MM.1S (cell line): ENCODE results near the gene RPS6KC1.

Experiments used
- DNase-seq: peaks from one replicate; pipeline ENCODE4 v3.0.0-alpha.2; 2015
- H2AFZ ChIP-seq: fragments of 300-600 bp; sonication (generic); 2 replicates; pipeline ENCODE4 v1.6.0; 2016; ENCODE audit warnings: antibody characterized with exemption, low read length
- H3F3A ChIP-seq: fragments of 300-600 bp; sonication (generic); 2 replicates; pipeline ENCODE4 v1.6.1; 2016; ENCODE audit warnings: mild to moderate bottlenecking, antibody characterized with exemption, low read length, moderate library complexity, mixed read lengths; ENCODE audit not compliant: insufficient read depth
- H3K27ac ChIP-seq: fragments of 300-600 bp; sonication (generic); 2 replicates; pipeline ENCODE4 v1.5.1; 2016; ENCODE audit warnings: mild to moderate bottlenecking, low read length
- H3K27me3 ChIP-seq: fragments of 300-600 bp; sonication (generic); replicated peaks from 2 replicates; pipeline ENCODE4 v1.6.0; 2016; ENCODE audit warnings: low read length; ENCODE audit not compliant: insufficient read depth
- H3K36me3 ChIP-seq: fragments of 300-600 bp; sonication (generic); replicated peaks from 2 replicates; pipeline ENCODE4 v1.6.1; 2016; ENCODE audit warnings: mild to moderate bottlenecking, low read length, mixed read lengths; ENCODE audit not compliant: insufficient read depth
- H3K4me1 ChIP-seq: fragments of 300-600 bp; sonication (generic); 2 replicates; pipeline ENCODE4 v1.6.1; 2016; ENCODE audit warnings: low read length, mixed read lengths
- H3K4me2 ChIP-seq: fragments of 300-600 bp; sonication (generic); 2 replicates; pipeline ENCODE4 v1.6.0; 2016; ENCODE audit warnings: low read depth, low read length
- H3K4me3 ChIP-seq: fragments of 300-600 bp; sonication (generic); 2 replicates; pipeline ENCODE4 v1.5.1; 2016; ENCODE audit warnings: low read length, mixed read lengths
- H3K79me2 ChIP-seq: fragments of 300-600 bp; sonication (generic); 2 replicates; pipeline ENCODE4 v1.6.1; 2016; ENCODE audit warnings: mixed run types, low read length, mixed read lengths
- H3K9ac ChIP-seq: fragments of 300-600 bp; sonication (generic); 2 replicates; pipeline ENCODE4 v1.6.1; 2016; ENCODE audit warnings: low read length, mixed read lengths
- H3K9me2 ChIP-seq: fragments of 300-600 bp; sonication (generic); replicated peaks from 2 replicates; pipeline ENCODE4 v1.6.1; 2016; ENCODE audit warnings: mild to moderate bottlenecking, low read length, mixed read lengths; ENCODE audit not compliant: insufficient read depth
- H3K9me3 ChIP-seq: fragments of 300-600 bp; sonication (generic); replicated peaks from 2 replicates; pipeline ENCODE4 v1.6.1; 2016; ENCODE audit warnings: mild to moderate bottlenecking, low read length, mixed read lengths; ENCODE audit not compliant: insufficient read depth
- H4K20me1 ChIP-seq: fragments of 300-600 bp; sonication (generic); 2 replicates; pipeline ENCODE4 v1.6.1; 2016; ENCODE audit warnings: mild to moderate bottlenecking, low read length, moderate library complexity, mixed read lengths; ENCODE audit not compliant: insufficient read depth
- CTCF ChIP-seq: fragments of 300-600 bp; sonication (generic); IDR thresholded peaks from 2 replicates; pipeline ENCODE4 v1.5.1; 2016; ENCODE audit warnings: antibody characterized with exemption, low read length, mixed read lengths
- EZH2 ChIP-seq: fragments of 300-600 bp; sonication (generic); optimal IDR thresholded peaks from 2 replicates; pipeline ENCODE3; 2017; ENCODE audit warnings: low read depth, mild to moderate bottlenecking, antibody characterized with exemption, low read length, mixed read lengths
- EZH2phosphoT487 ChIP-seq: fragments of 300-600 bp; sonication (generic); IDR thresholded peaks from 2 replicates; pipeline ENCODE4 v1.6.1; 2018; ENCODE audit warnings: antibody characterized with exemption, low read length

RPS6KC1 gene

GRCh38 chr1:213050745-213051126, 305 bp upstream of the RPS6KC1 start:
- H3K9me3 ChIP-seq = no peaks in the 10 kb centered on the region
- H2AFZ ChIP-seq = peak overlapping the region; percentile 100
- no peaks in the 10 kb centered on the region for H3K27me3 ChIP-seq
- H3K4me1 ChIP-seq = peaks cover 18% of the 10 kb centered on the region
- peaks cover 42% of the 10 kb centered on the region for H3K79me2 ChIP-seq
- no peak for TF ChIP-seq EZH2phosphoT487
- no peak for TF ChIP-seq CTCF
- no peak for TF ChIP-seq EZH2
- peak overlapping the region; percentile 77 for H3K4me3 ChIP-seq
- no peaks in the 10 kb centered on the region for H3K9me2 ChIP-seq
- H3K9ac ChIP-seq = peak overlapping the region; percentile 67
- H3K4me2 ChIP-seq = peak overlapping the region; percentile 69
- no peaks in the 10 kb centered on the region for H4K20me1 ChIP-seq
- H3K27ac ChIP-seq = peak overlapping the region; percentile 57; the same call in 1 of the 2 replicates
- H3K36me3 ChIP-seq = no peaks in the 10 kb centered on the region
- DNase-seq = no peak
- H3F3A ChIP-seq = peaks cover 18% of the 10 kb centered on the region

- Histone ChIP-seq H3K79me2 (peaks cover 53% of the 10 kb centered on the region), H3K4me3 (peak overlapping the region; percentile 77), H3K9me3 (no peaks in the 10 kb centered on the region), H3K27ac (no peak overlapping the region; the same call in 1 of the 2 replicates), H4K20me1 (no peaks in the 10 kb centered on the region), H3K9me2 (no peaks in the 10 kb centered on the region), H2AFZ (peak overlapping the region; percentile 100), H3K4me2 (peak overlapping the region; percentile 69), H3K9ac (peak overlapping the region; percentile 67; the same call in 1 of the 2 replicates), H3K27me3 (no peaks in the 10 kb centered on the region), H3K36me3 (no peaks in the 10 kb centered on the region), H3K4me1 (peaks cover 18% of the 10 kb centered on the region), H3F3A (peaks cover 18% of the 10 kb centered on the region)
- TF ChIP-seq EZH2phosphoT487 (no peak), EZH2 (no peak), CTCF (no peak)
- no peak for DNase-seq
Measured at GRCh38 chr1:213051881-213052202, 801 bp downstream of the RPS6KC1 start.

GRCh38 chr1:213053455-213053854, 2.4 kb downstream of the RPS6KC1 start:
- H2AFZ ChIP-seq = no peak overlapping the region
- H3K27me3 ChIP-seq = no peaks in the 10 kb centered on the region
- H3K9me3 ChIP-seq = no peaks in the 10 kb centered on the region
- H3K4me1 ChIP-seq = peaks cover 18% of the 10 kb centered on the region
- TF ChIP-seq EZH2phosphoT487 = no peak
- TF ChIP-seq EZH2 = no peak
- no peak for TF ChIP-seq CTCF
- H3K9me2 ChIP-seq = no peaks in the 10 kb centered on the region
- peaks cover 67% of the 10 kb centered on the region for H3K79me2 ChIP-seq
- no peak overlapping the region for H3K9ac ChIP-seq
- peaks cover 18% of the 10 kb centered on the region for H3F3A ChIP-seq
- H3K36me3 ChIP-seq = no peaks in the 10 kb centered on the region
- no peak overlapping the region for H3K4me3 ChIP-seq
- H3K27ac ChIP-seq = no peak overlapping the region
- no peak overlapping the region for H3K4me2 ChIP-seq
- no peaks in the 10 kb centered on the region for H4K20me1 ChIP-seq
- no peak for DNase-seq
